ENCODE measurements around the gene ZNF160.
"Not testable (repeated sequence)": the region's sequence is repeated elsewhere in the genome, so short reads cannot be mapped to it uniquely, and the experiment has no call there.

The ZNF160 gene

GRCh38 chr19:53091413-53092254 lies 11.6 kb downstream of the ZNF160 start:
- no peak for DNase-seq

- DNase-seq: no peak
These were observed 15.1 kb downstream of the ZNF160 start for GRCh38 chr19:53088091-53088490.

GRCh38 chr19:53086949-53087348 lies 16.3 kb downstream of the ZNF160 start:
- DNase-seq: no peak

- no peak for DNase-seq
These were observed 17.7 kb downstream of the ZNF160 start for GRCh38 chr19:53085496-53085895.

GRCh38 chr19:53082929-53083328 lies 20.3 kb downstream of the ZNF160 start:
- no peak for DNase-seq

- no peak for DNase-seq
These were observed 23.8 kb downstream of the ZNF160 start for GRCh38 chr19:53079313-53079924.

GRCh38 chr19:53078668-53079067 lies 24.6 kb downstream of the ZNF160 start:
- no peak for DNase-seq

GRCh38 chr19:53076984-53077383 lies 26.2 kb downstream of the ZNF160 start:
- DNase-seq: peak; percentile 4 to 20

- DNase-seq: no peak
These were observed 34.4 kb downstream of the ZNF160 start for GRCh38 chr19:53068834-53069233.

GRCh38 chr19:53068199-53068598 lies 35.0 kb downstream of the ZNF160 start:
- DNase-seq: no peak

GRCh38 chr19:53057904-53058580 lies 45.2 kb downstream of the ZNF160 start:
- no peak for DNase-seq

GRCh38 chr19:53055117-53055516 lies 48.1 kb downstream of the ZNF160 start:
- DNase-seq: no peak

GRCh38 chr19:53047379-53047778 lies 55.8 kb downstream of the ZNF160 start:
- no peak for DNase-seq

GRCh38 chr19:53045536-53045935 lies 57.7 kb downstream of the ZNF160 start:
- DNase-seq: no peak

- DNase-seq: no peak
These were observed 61.9 kb downstream of the ZNF160 start for GRCh38 chr19:53041366-53041765.

- DNase-seq: peak in 1 of 2 donors; percentile 6
These were observed 65.8 kb downstream of the ZNF160 start for GRCh38 chr19:53037101-53038097.

GRCh38 chr19:53034948-53035675 lies 68.1 kb downstream of the ZNF160 start:
- DNase-seq: no peak

GRCh38 chr19:53034054-53034453 lies 69.2 kb downstream of the ZNF160 start:
- no peak for DNase-seq

- DNase-seq: not testable (repeated sequence)
These were observed 74.9 kb downstream of the ZNF160 start for GRCh38 chr19:53028306-53028705.

GRCh38 chr19:53019684-53020083 lies 83.5 kb downstream of the ZNF160 start:
- peak in 1 of 2 donors; percentile 23 for DNase-seq
